NB4 (cell line): ENCODE results near the gene NDUFS2.

Source experiments
- DNase-seq: peaks from one replicate; pipeline ENCODE4 v3.0.0; 2010; ENCODE audit warnings: low read depth
- H3K4me3 ChIP-seq: one replicate; pipeline ENCODE4 v1.5.1; 2011; ENCODE audit warnings: mild to moderate bottlenecking, low read depth, low read length, moderate library complexity
- CTCF ChIP-seq: IDR thresholded peaks from one replicate; pipeline ENCODE4 v1.5.1; 2012; ENCODE audit warnings: low read depth, low read length
- MYC ChIP-seq: IDR thresholded peaks from 2 replicates; pipeline ENCODE4 v1.6.1; 2011; ENCODE audit warnings: low read depth, low read length
- POLR2A ChIP-seq: IDR thresholded peaks from 2 replicates; pipeline ENCODE4 v1.6.1; 2011; ENCODE audit warnings: mild to moderate bottlenecking; ENCODE audit not compliant: insufficient read length; ENCODE audit errors: extremely low read depth
- TF ChIP-seq, protein P1 (sequence below): IDR thresholded peaks from 2 replicates; pipeline ENCODE4 v1.6.1; 2011; ENCODE audit warnings: low read depth, low read length

Gene NDUFS2

GRCh38 chr1:161260376-161261260 lies 58.5 kb downstream of the NDUFS2 start:
- no peak for DNase-seq
- H3K4me3 ChIP-seq, result no peak overlapping the region
- TF ChIP-seq POLR2A (no peak), MYC (no peak), CTCF (no peak)
- TF ChIP-seq, protein P1, sequence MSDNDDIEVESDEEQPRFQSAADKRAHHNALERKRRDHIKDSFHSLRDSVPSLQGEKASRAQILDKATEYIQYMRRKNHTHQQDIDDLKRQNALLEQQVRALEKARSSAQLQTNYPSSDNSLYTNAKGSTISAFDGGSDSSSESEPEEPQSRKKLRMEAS, result no peak

DNA sequence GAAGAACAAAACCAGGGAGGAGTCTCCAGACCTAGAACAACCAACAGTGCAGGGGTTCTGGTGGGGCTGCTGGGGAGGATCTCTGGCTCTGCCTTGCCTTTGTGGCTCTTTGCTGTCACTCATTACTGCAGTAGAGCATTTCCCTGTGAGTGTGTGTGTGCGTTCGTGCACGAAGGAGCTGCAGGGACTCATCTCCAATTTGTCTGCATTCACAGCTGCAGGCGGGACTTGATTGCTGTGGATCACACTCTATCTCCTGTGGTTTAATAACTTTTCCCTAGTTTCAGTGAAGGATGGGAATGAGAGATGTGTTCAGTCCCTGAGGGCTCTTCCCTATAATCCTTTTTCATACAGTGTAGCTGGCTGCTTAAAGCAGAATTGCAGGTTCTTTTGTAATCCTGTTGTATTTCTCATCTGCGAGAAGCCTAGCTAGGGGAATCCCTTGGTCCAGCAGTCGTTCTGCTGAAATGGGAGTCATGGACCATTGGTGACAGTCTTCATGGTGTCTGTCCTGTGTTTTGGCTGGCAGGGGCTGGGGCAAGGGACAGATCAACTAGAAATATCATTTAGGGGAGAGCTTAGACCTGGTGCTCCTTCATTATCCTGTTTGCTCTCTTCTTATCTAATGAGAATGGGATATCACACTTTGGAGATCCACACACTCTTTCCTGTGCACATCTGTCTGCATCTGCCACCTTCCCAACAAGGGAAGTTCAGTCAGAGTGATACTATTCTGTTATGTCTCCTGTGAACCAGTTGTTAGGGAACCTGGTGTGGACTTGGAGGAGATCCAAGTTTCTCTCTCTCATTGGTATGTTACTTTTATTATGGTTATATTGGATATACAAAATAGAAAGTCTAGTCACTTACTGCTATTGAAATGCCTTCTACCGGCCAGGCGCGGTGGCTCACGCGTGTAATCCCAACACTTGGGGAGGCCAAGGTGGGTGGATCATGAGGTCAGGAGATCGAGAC lies 59.4 kb downstream of the NDUFS2 start:
- no peak for DNase-seq
- H3K4me3 ChIP-seq, result no peak overlapping the region

More for the DNA sequence above, 59.4 kb downstream of the NDUFS2 start:
- TF ChIP-seq CTCF, result no peak
- TF ChIP-seq MYC, result no peak
- no peak for TF ChIP-seq POLR2A
- TF ChIP-seq, protein P1, result no peak
